ENCODE data around the gene THEM5.

GRCh38 chr1:151817353-151817730 lies 36.2 kb downstream of the THEM5 start:
- no peak for TF ChIP-seq POLR2A (IDR thresholded peaks at IDR 0.05)
- TF ChIP-seq, protein P1, sequence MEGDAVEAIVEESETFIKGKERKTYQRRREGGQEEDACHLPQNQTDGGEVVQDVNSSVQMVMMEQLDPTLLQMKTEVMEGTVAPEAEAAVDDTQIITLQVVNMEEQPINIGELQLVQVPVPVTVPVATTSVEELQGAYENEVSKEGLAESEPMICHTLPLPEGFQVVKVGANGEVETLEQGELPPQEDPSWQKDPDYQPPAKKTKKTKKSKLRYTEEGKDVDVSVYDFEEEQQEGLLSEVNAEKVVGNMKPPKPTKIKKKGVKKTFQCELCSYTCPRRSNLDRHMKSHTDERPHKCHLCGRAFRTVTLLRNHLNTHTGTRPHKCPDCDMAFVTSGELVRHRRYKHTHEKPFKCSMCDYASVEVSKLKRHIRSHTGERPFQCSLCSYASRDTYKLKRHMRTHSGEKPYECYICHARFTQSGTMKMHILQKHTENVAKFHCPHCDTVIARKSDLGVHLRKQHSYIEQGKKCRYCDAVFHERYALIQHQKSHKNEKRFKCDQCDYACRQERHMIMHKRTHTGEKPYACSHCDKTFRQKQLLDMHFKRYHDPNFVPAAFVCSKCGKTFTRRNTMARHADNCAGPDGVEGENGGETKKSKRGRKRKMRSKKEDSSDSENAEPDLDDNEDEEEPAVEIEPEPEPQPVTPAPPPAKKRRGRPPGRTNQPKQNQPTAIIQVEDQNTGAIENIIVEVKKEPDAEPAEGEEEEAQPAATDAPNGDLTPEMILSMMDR (IDR thresholded peaks at IDR 0.05): no peak

All from Peyer's patch (tissue), 4 donors.